ENCODE results near the gene VPS26A. TPM values are rescaled to one million over a fixed set of nuclear protein-coding genes. Genes with fewer than 3 reads are reported as not detected.
A peak's percentile ranks its signal among the peaks of the same experiment; 100 is the strongest.
"Not testable (repeated sequence)": the region's sequence is repeated elsewhere in the genome, so short reads cannot be mapped to it uniquely, and the experiment has no call there.

VPS26A gene
- total RNA-seq, 2 donors from 2014 or later = 38.8 to 54.8 TPM

- no peaks in the 10 kb centered on the region for H3K36me3 Mint-ChIP-seq
- no peaks in the 10 kb centered on the region for H3K9me3 Mint-ChIP-seq
- H3K4me1 Mint-ChIP-seq (ENCODE audit: low read depth in 2 of 2) = peaks cover 12 to 30% of the 10 kb centered on the region in 2 donors
- H3K27ac Mint-ChIP-seq = peak overlapping the region; percentile 93 to 98
- peak; percentile 87 for DNase-seq (ENCODE audit: low spot score)
- peak; percentile 48 to 54 for ATAC-seq
- H3K4me3 Mint-ChIP-seq = peak overlapping the region; percentile 95
- H3K27me3 Mint-ChIP-seq = no peaks in the 10 kb centered on the region
These were observed 738 bp downstream of the VPS26A start for GRCh38 chr10:69124563-69125268.

GRCh38 chr10:69125554-69125953, 1.6 kb downstream of the VPS26A start:
- H3K9me3 Mint-ChIP-seq = no peaks in the 10 kb centered on the region
- peak overlapping the region; percentile 93 to 98 for H3K27ac Mint-ChIP-seq
- ATAC-seq (no peak), DNase-seq (ENCODE audit: low spot score) (no peak)
- H3K27me3 Mint-ChIP-seq = no peaks in the 10 kb centered on the region
- H3K36me3 Mint-ChIP-seq = no peaks in the 10 kb centered on the region
- peaks cover 18 to 33% of the 10 kb centered on the region in 2 donors for H3K4me1 Mint-ChIP-seq (ENCODE audit: low read depth in 2 of 2)
- H3K4me3 Mint-ChIP-seq = peak overlapping the region; percentile 95

- DNase-seq (ENCODE audit: low spot score) = no peak
- H3K4me1 Mint-ChIP-seq (ENCODE audit: low read depth in 2 of 2) = peaks cover 28 to 35% of the 10 kb centered on the region in 2 donors
- no peak for ATAC-seq
These were observed 6.3 kb downstream of the VPS26A start for GRCh38 chr10:69130251-69130650.

GRCh38 chr10:69139961-69140360, 16.0 kb downstream of the VPS26A start:
- Mint-ChIP-seq H3K9me3 (no peaks in the 10 kb centered on the region), H3K36me3 (peaks cover 7% of the 10 kb centered on the region), H3K27me3 (no peaks in the 10 kb centered on the region), H3K27ac (no peak overlapping the region), H3K4me1 (ENCODE audit: low read depth in 2 of 2) (peaks cover 22 to 27% of the 10 kb centered on the region in 2 donors), H3K4me3 (no peak overlapping the region)
- ATAC-seq (no peak), DNase-seq (ENCODE audit: low spot score) (no peak)

More at GRCh38 chr10:69130251-69130650, 6.3 kb downstream of the VPS26A start:
- peak overlapping the region in 1 of 2 donors; percentile 8 for H3K27ac Mint-ChIP-seq
- H3K36me3 Mint-ChIP-seq = peaks cover 11% of the 10 kb centered on the region
- H3K4me3 Mint-ChIP-seq = no peak overlapping the region
- no peaks in the 10 kb centered on the region for H3K9me3 Mint-ChIP-seq
- H3K27me3 Mint-ChIP-seq = no peaks in the 10 kb centered on the region

GRCh38 chr10:69141304-69141703, 17.3 kb downstream of the VPS26A start:
- no peak overlapping the region for H3K4me3 Mint-ChIP-seq
- no peak overlapping the region for H3K27ac Mint-ChIP-seq
- no peaks in the 10 kb centered on the region for H3K27me3 Mint-ChIP-seq
- H3K9me3 Mint-ChIP-seq = no peaks in the 10 kb centered on the region
- H3K36me3 Mint-ChIP-seq = no peaks in the 10 kb centered on the region
- no peak for DNase-seq (ENCODE audit: low spot score)
- no peak for ATAC-seq
- peaks cover 26 to 37% of the 10 kb centered on the region in 2 donors for H3K4me1 Mint-ChIP-seq (ENCODE audit: low read depth in 2 of 2)

- H3K27me3 Mint-ChIP-seq; H3K27ac Mint-ChIP-seq; ATAC-seq; H3K4me3 Mint-ChIP-seq; H3K9me3 Mint-ChIP-seq; H3K36me3 Mint-ChIP-seq; DNase-seq (ENCODE audit: low spot score): not testable (repeated sequence)
- peaks cover 30 to 42% of the 10 kb centered on the region in 2 donors for H3K4me1 Mint-ChIP-seq (ENCODE audit: low read depth in 2 of 2)
These were observed 18.1 kb downstream of the VPS26A start for GRCh38 chr10:69142074-69142473.

GRCh38 chr10:69142983-69143382, 19.0 kb downstream of the VPS26A start:
- Mint-ChIP-seq H3K36me3 (no peaks in the 10 kb centered on the region), H3K27ac (peak overlapping the region in 1 of 2 donors; percentile 37), H3K9me3 (no peaks in the 10 kb centered on the region), H3K4me3 (no peak overlapping the region), H3K27me3 (no peaks in the 10 kb centered on the region), H3K4me1 (ENCODE audit: low read depth in 2 of 2) (peaks cover 32 to 41% of the 10 kb centered on the region in 2 donors)
- no peak for DNase-seq (ENCODE audit: low spot score)
- no peak for ATAC-seq

GRCh38 chr10:69145329-69145728, 21.4 kb downstream of the VPS26A start:
- Mint-ChIP-seq H3K4me1 (ENCODE audit: low read depth in 2 of 2) (peaks cover 35 to 48% of the 10 kb centered on the region in 2 donors), H3K36me3 (no peaks in the 10 kb centered on the region), H3K9me3 (no peaks in the 10 kb centered on the region), H3K27me3 (no peaks in the 10 kb centered on the region), H3K27ac (no peak overlapping the region), H3K4me3 (no peak overlapping the region)
- DNase-seq (ENCODE audit: low spot score) (no peak), ATAC-seq (no peak)

GRCh38 chr10:69145864-69146263, 21.9 kb downstream of the VPS26A start:
- Mint-ChIP-seq H3K27me3 (no peaks in the 10 kb centered on the region), H3K27ac (no peak overlapping the region), H3K4me3 (no peak overlapping the region), H3K36me3 (no peaks in the 10 kb centered on the region), H3K4me1 (ENCODE audit: low read depth in 2 of 2) (peaks cover 39 to 45% of the 10 kb centered on the region in 2 donors), H3K9me3 (no peaks in the 10 kb centered on the region)
- no peak for DNase-seq (ENCODE audit: low spot score)
- ATAC-seq = no peak

GRCh38 chr10:69146759-69147158, 22.8 kb downstream of the VPS26A start:
- no peak for ATAC-seq
- peak overlapping the region; percentile 34 to 62 for H3K27ac Mint-ChIP-seq

GRCh38 chr10:69151984-69152383, 28.0 kb downstream of the VPS26A start:
- H3K4me3 Mint-ChIP-seq = no peak overlapping the region
- H3K36me3 Mint-ChIP-seq = no peaks in the 10 kb centered on the region
- H3K27me3 Mint-ChIP-seq = no peaks in the 10 kb centered on the region
- H3K4me1 Mint-ChIP-seq (ENCODE audit: low read depth in 2 of 2) = peaks cover 24 to 27% of the 10 kb centered on the region in 2 donors
- H3K27ac Mint-ChIP-seq = no peak overlapping the region
- H3K9me3 Mint-ChIP-seq = no peaks in the 10 kb centered on the region
- DNase-seq (ENCODE audit: low spot score) (no peak), ATAC-seq (no peak)

More at GRCh38 chr10:69146759-69147158, 22.8 kb downstream of the VPS26A start:
- Mint-ChIP-seq H3K27me3 (no peaks in the 10 kb centered on the region), H3K36me3 (no peaks in the 10 kb centered on the region), H3K4me3 (no peak overlapping the region), H3K9me3 (no peaks in the 10 kb centered on the region), H3K4me1 (ENCODE audit: low read depth in 2 of 2) (peaks cover 36 to 41% of the 10 kb centered on the region in 2 donors)
- no peak for DNase-seq (ENCODE audit: low spot score)

GRCh38 chr10:69153227-69153626, 29.2 kb downstream of the VPS26A start:
- H3K9me3 Mint-ChIP-seq = no peaks in the 10 kb centered on the region

GRCh38 chr10:69160809-69161241, 36.8 kb downstream of the VPS26A start:
- H3K9me3 Mint-ChIP-seq = no peaks in the 10 kb centered on the region
- ATAC-seq (no peak), DNase-seq (ENCODE audit: low spot score) (no peak)
- no peak overlapping the region for H3K27ac Mint-ChIP-seq
- no peaks in the 10 kb centered on the region for H3K27me3 Mint-ChIP-seq
- peaks cover 2 to 13% of the 10 kb centered on the region in 2 donors for H3K4me1 Mint-ChIP-seq (ENCODE audit: low read depth in 2 of 2)
- H3K36me3 Mint-ChIP-seq = no peaks in the 10 kb centered on the region
- H3K4me3 Mint-ChIP-seq = no peak overlapping the region

More at GRCh38 chr10:69153227-69153626, 29.2 kb downstream of the VPS26A start:
- H3K36me3 Mint-ChIP-seq = no peaks in the 10 kb centered on the region
- H3K4me3 Mint-ChIP-seq = no peak overlapping the region
- H3K4me1 Mint-ChIP-seq (ENCODE audit: low read depth in 2 of 2) = peaks cover 21 to 26% of the 10 kb centered on the region in 2 donors
- no peaks in the 10 kb centered on the region for H3K27me3 Mint-ChIP-seq
- H3K27ac Mint-ChIP-seq = no peak overlapping the region
- no peak for ATAC-seq
- no peak for DNase-seq (ENCODE audit: low spot score)

GRCh38 chr10:69168493-69168892, 44.5 kb downstream of the VPS26A start:
- Mint-ChIP-seq H3K4me3 (no peak overlapping the region), H3K27me3 (no peaks in the 10 kb centered on the region), H3K4me1 (ENCODE audit: low read depth in 2 of 2) (peaks cover 0 to 12% of the 10 kb centered on the region in 2 donors), H3K36me3 (peaks cover 15% of the 10 kb centered on the region), H3K27ac (peak overlapping the region in 1 of 2 donors; percentile 16), H3K9me3 (no peaks in the 10 kb centered on the region)
- DNase-seq (ENCODE audit: low spot score) (no peak), ATAC-seq (no peak)

All from natural killer cell treated with Interleukin-12 subunit alpha and Interleukin-12 subunit beta and Interleukin-15 and Interleukin-18, amount 100 ng/mL, for 72 hours (primary cell).